WTC11 (cell line): ENCODE results near the gene P2RX1.

Experiments used
- CREB1 ChIP-seq: sonication (generic); formaldehyde crosslinking; IDR thresholded peaks from 2 replicates; pipeline ENCODE4 v1.8.0; 2023; ENCODE audit warnings: mild to moderate bottlenecking, missing genetic modification reagents
- CTCF ChIP-seq: fragments of 200-600 bp; IDR thresholded peaks from 2 replicates; pipeline ENCODE4 v1.8.0; 2022; ENCODE audit warnings: antibody characterized with exemption
- E2F1 ChIP-seq: sonication (generic); formaldehyde crosslinking; IDR thresholded peaks from 2 replicates; pipeline ENCODE4 v1.8.0; 2022; ENCODE audit warnings: mild to moderate bottlenecking, missing genetic modification reagents
- FOXJ3 ChIP-seq: sonication (generic); formaldehyde crosslinking; IDR thresholded peaks from 2 replicates; pipeline ENCODE4 v1.9.0; 2021; ENCODE audit warnings: missing genetic modification reagents, mild to moderate bottlenecking, borderline replicate concordance
- GRHL2 ChIP-seq: fragments of 250-450 bp; sonication (Bioruptor Pico); IDR thresholded peaks from 2 replicates; pipeline ENCODE4 v1.8.0; 2022; ENCODE audit warnings: mild to moderate bottlenecking, moderate library complexity; ENCODE audit not compliant: insufficient replicate concordance, severe bottlenecking
- MXD4 ChIP-seq: fragments of 250-450 bp; sonication (Bioruptor Pico); IDR thresholded peaks from 2 replicates; pipeline ENCODE4 v1.8.0; 2021; ENCODE audit warnings: mild to moderate bottlenecking, moderate library complexity, borderline replicate concordance
- PREB ChIP-seq: sonication (generic); formaldehyde crosslinking; IDR thresholded peaks from 2 replicates; pipeline ENCODE4 v1.8.1; 2022; ENCODE audit warnings: mild to moderate bottlenecking, missing genetic modification reagents, moderate library complexity, borderline replicate concordance
- SMAD3 ChIP-seq: sonication (generic); formaldehyde crosslinking; IDR thresholded peaks from 2 replicates; pipeline ENCODE4 v1.8.0; 2022; ENCODE audit warnings: missing genetic modification reagents, mild to moderate bottlenecking, borderline replicate concordance
- ZBTB43 ChIP-seq: sonication (generic); formaldehyde crosslinking; IDR thresholded peaks from 2 replicates; pipeline ENCODE4 v1.8.1; 2023; ENCODE audit warnings: mild to moderate bottlenecking, missing genetic modification reagents
- ZNF232 ChIP-seq: sonication (generic); formaldehyde crosslinking; IDR thresholded peaks from 2 replicates; pipeline ENCODE4 v1.8.0; 2022; ENCODE audit warnings: mild to moderate bottlenecking, missing genetic modification reagents
- ZNF263 ChIP-seq: sonication (generic); formaldehyde crosslinking; IDR thresholded peaks from 2 replicates; pipeline ENCODE4 v1.8.1; 2022; ENCODE audit warnings: low read depth, mild to moderate bottlenecking, moderate library complexity, missing genetic modification reagents
- ZNF281 ChIP-seq: sonication (generic); formaldehyde crosslinking; IDR thresholded peaks from 2 replicates; pipeline ENCODE4 v1.8.0; 2023; ENCODE audit warnings: mild to moderate bottlenecking, missing genetic modification reagents
- ZNF423 ChIP-seq: fragments of 250-450 bp; sonication (Bioruptor Pico); IDR thresholded peaks from 2 replicates; pipeline ENCODE4 v2.1.2; 2022; ENCODE audit warnings: mild to moderate bottlenecking, moderate library complexity

- TF ChIP-seq CREB1 (CRISPR knock-in tag) = no peak
- no peak for TF ChIP-seq E2F1
- no peak for TF ChIP-seq ZBTB43 (CRISPR knock-in tag)
- no peak for TF ChIP-seq CTCF
- TF ChIP-seq ZNF281 = no peak
- no peak for TF ChIP-seq PREB (CRISPR knock-in tag)
- TF ChIP-seq FOXJ3 (CRISPR knock-in tag) = no peak
- TF ChIP-seq ZNF232 (CRISPR knock-in tag) = no peak
- no peak for TF ChIP-seq ZNF423 (CRISPR knock-in tag)
- TF ChIP-seq GRHL2 (CRISPR knock-in tag) = no peak
- TF ChIP-seq ZNF263 (CRISPR knock-in tag) = no peak
- TF ChIP-seq SMAD3 (CRISPR knock-in tag) = no peak
- TF ChIP-seq MXD4 = no peak
These were observed 48.7 kb downstream of the P2RX1 start for GRCh38 chr17:3867606-3868005.
